HCT116 (cell line): ENCODE data around the gene LYSET.
"Not testable (repeated sequence)": the region's sequence is repeated elsewhere in the genome, so short reads cannot be mapped to it uniquely, and the experiment has no call there.

Experiments used
- ATF3 ChIP-seq: IDR thresholded peaks from 2 replicates; pipeline ENCODE4 v1.6.1; 2012
- SIN3A ChIP-seq: IDR thresholded peaks from 2 replicates; pipeline ENCODE4 v1.6.1; 2012; ENCODE audit warnings: low read depth
- ZFX ChIP-seq: fragments of 450-650 bp; IDR thresholded peaks from 2 replicates; pipeline ENCODE4 v1.6.1; 2017
- TF ChIP-seq, protein P1 (sequence below), 3 experiments: fragments of 200-600 bp in 1 of 3; sonication (generic) in 1 of 3; IDR thresholded peaks in 2 of 3; conservative IDR thresholded peaks in 1 of 3; 2 replicates each; pipeline ENCODE4 v1.5.1; 2012 to 2017; ENCODE audit warnings: low read depth in 2 of 3, low read length in 2 of 3, antibody characterized with exemption in 1 of 3, borderline replicate concordance in 1 of 3, control low read depth in 1 of 3, mild to moderate bottlenecking in 1 of 3, mixed read lengths in 1 of 3, mixed run types in 1 of 3, moderate library complexity in 1 of 3; ENCODE audit not compliant: insufficient read depth in 1 of 3

GRCh38 chr14:93136508-93136907, 48.6 kb upstream of the LYSET start:
- TF ChIP-seq, protein P1, sequence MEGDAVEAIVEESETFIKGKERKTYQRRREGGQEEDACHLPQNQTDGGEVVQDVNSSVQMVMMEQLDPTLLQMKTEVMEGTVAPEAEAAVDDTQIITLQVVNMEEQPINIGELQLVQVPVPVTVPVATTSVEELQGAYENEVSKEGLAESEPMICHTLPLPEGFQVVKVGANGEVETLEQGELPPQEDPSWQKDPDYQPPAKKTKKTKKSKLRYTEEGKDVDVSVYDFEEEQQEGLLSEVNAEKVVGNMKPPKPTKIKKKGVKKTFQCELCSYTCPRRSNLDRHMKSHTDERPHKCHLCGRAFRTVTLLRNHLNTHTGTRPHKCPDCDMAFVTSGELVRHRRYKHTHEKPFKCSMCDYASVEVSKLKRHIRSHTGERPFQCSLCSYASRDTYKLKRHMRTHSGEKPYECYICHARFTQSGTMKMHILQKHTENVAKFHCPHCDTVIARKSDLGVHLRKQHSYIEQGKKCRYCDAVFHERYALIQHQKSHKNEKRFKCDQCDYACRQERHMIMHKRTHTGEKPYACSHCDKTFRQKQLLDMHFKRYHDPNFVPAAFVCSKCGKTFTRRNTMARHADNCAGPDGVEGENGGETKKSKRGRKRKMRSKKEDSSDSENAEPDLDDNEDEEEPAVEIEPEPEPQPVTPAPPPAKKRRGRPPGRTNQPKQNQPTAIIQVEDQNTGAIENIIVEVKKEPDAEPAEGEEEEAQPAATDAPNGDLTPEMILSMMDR (IDR thresholded peaks at IDR 0.05 in 2 of 3, conservative IDR thresholded peaks at IDR 0.05 in 1 of 3; ENCODE audit: borderline replicate concordance in 1 of 3, insufficient read depth in 1 of 3, low read depth in 2 of 3, low read length in 2 of 3) = not testable (repeated sequence)
- TF ChIP-seq ATF3, SIN3A, ZFX: not testable (repeated sequence)
